ENCODE data around the gene SP8.

The SP8 gene

GRCh38 chr7:20793694-20794394, 7.2 kb upstream of the SP8 start:
- DNase-seq, result no peak

GRCh38 chr7:20793248-20793647, 6.6 kb upstream of the SP8 start:
- no peak for DNase-seq

DNA sequence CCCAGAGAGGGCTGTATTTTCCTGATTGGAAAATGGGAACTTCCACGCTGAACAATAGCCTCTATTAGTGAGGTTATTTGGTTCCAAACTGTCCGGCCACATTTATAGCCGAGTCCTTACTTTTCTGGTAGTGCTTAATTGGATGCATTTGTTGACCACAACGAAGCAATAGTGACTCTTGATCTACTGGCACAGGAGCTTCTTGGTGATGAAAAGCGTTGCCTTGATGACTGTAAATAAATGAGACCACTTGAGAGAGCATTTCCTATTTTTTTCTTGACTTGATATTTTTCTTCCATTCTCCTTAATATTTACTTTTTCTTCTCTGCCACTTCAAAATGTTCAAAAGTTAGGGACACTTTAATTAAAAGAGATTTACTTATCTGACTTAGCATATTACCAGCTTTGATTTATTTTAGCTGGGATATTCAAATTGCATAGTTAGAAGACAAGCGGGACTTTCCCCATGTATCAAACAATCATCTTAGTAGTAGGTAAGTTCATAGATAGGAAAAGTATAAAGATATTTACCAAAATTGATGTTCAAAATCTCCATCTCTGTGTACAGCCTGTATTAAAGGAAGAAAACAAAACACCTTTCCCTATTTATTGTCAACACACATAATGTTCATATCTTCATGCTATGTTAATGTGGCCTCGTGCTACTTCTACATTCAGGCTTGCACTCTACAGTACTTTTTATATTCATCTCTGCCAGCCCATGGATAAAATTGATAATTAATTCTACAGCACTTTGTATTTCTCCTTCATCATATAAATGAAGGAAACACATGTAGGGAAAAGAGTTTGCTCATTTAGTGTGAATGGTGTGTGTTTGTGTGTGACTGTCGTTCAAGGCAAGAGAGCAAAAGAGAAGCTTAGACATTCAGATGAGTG, 5.1 kb upstream of the SP8 start:
- no peak for DNase-seq

DNA sequence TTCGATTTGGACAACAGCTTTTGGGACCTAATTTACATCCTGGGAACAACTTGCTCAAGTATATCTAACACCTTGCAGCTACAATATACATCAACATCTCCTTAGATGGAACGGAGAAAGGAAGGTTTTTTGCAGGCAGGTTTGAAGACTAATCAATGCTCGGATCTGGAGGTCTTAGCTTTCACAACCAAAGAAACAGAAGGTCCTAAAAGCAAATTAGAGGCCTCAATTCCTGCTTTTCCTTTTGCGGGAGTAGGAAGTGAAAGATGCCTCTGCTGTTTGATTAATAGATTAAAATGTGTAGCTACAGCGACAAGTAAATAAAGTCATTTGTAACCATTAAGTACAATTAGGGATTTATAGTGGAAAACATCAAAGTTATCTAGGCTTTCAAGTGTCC, 3.7 kb upstream of the SP8 start:
- DNase-seq, result no peak

GRCh38 chr7:20788420-20788990, 1.8 kb upstream of the SP8 start:
- no peak for DNase-seq

- no peak for DNase-seq
These were observed 1.2 kb upstream of the SP8 start for GRCh38 chr7:20787660-20788419.

DNA sequence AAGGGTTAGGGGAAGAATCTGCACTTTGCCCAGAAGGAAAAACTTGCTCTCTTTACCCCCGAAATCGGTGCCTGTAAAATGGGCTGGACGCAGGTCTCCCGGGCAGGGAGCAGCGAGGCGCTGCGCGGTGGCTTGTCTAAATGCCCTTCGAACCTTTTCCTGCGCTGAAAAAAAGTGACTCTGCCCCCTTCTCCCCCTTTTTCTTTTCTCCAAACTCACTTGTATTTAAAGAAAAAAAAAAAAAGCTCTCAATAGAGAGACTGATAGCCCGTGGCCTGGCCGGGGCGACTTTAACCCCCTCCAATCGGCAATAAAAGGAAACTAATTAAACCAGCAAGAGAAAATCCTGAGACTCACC, 286 bp downstream of the SP8 start:
- no peak for DNase-seq

- DNase-seq, result no peak
These were observed 655 bp downstream of the SP8 start for GRCh38 chr7:20786049-20786412.

- no peak for DNase-seq
These were observed 1.3 kb downstream of the SP8 start for GRCh38 chr7:20785157-20786048.

GRCh38 chr7:20784388-20785156, 2.1 kb downstream of the SP8 start:
- no peak for DNase-seq

DNA sequence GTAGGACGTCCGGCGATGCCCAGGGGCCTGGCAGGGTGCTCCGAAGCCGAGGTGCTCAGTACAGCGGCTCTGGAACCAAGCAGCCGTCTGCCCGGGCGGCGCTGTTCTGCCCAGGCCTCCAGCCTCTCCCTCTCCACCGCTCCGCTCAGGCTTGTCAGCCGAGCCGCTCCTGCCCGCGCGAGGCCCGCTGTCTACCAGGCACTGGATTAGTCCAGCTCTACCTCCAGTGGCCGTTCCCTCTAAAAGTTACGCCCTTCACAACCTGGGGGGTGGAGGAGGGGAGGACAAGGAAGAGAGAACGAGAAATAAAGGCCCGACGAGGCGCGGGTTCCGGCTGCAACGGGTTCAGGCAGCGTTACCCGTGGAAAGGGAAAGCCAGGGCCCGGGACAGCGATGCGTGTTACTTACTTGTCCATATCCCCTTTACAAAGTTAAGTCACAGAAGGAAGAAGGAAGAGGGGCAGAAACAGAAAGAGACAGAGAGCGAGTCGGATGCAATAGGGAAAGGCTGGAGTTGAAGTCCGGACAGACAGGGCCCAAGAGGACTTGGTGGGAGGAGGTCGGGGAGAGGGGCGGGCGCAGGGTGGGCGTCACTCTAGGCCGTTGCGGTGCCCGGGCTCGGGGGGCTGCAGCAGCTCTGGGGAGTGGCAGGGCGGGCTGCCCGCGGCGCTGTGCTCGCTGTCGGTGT, 2.8 kb downstream of the SP8 start:
- peak in 1 of 5 experiments; percentile 35 for DNase-seq

DNA sequence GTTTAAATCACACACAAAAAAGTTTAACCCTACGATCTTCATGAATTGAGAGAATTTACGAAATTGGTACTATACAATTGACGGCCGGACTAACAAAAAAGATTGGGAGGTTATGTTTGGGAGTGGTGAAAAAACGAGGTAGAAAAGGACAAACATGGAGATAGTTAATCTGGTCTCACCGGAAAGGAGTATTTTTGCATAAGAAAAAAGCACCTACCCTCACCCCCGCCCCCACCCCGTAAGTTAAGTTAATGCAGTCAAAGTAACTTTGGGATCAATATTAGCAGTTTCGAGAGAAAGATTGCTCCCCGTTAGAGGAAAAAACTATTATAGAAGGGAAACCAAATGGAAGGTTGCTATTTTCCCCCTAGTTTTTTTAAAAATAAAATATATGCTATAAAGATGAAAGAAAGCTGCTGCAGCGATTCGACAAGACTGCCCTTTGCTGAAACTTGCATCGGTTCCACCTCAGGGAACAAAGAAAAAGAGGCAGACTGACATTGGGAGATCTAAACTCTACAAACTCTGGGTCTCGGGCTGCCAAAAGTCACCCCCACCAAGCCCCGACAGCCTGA, 3.5 kb downstream of the SP8 start:
- DNase-seq, result no peak

- no peak for DNase-seq
These were observed 7.6 kb downstream of the SP8 start for GRCh38 chr7:20779041-20779440.

- DNase-seq, result no peak
These were observed 8.5 kb downstream of the SP8 start for GRCh38 chr7:20778063-20778721.

DNA sequence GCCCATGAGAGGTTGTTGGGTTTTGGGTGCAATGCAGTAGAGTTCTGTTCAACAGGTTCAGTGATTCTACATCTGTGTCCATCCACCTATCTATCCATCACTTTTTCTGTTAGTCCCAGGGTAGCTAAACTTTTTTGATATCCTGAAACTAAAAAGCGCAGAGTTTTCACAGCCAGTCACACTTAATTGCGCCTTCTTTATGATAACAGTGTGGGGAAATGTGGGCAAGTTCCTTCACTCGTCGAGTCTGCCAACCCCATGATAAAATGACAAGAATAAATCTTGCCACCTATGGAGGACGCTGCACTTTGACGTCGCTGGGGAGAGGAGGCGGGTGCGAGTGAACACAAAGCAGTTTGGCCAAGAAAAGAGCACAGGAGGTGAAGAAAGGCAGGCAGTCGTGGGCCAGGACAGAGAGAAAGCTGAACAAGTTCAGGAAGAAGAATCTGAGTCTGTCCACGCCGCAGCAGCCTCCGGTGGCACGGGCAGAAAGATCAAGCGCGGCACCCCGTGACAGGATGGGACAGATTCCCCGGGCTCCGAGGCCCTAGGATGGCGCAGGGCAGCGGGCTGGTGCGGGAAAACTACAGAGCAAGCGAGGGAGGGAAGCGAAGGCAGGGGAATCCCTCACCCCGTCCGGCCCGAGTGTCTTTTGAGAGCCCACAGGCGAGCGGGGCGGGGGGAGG, 9.2 kb downstream of the SP8 start:
- DNase-seq, result no peak

DNA sequence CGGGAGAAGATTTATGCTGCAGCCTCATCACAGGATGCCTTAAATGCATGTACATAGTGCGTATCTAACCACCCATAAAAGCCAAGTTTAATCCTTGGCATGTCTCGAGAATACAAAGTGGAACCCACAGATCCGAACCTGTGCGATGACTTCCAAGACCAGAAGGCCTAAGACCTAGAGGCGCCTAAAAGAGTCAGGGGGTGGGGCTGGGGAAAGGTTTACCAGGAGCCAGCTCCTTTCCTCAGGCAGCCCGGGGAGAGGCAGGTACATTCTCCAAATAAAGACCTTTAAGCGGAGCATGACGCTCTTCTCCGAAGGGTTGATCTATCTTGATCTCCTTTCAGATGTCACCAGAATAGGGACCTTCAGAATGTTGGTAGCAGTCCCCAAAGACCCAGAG, 9.7 kb downstream of the SP8 start:
- no peak for DNase-seq

- no peak for DNase-seq
These were observed 10.3 kb downstream of the SP8 start for GRCh38 chr7:20776214-20776911.

DNA sequence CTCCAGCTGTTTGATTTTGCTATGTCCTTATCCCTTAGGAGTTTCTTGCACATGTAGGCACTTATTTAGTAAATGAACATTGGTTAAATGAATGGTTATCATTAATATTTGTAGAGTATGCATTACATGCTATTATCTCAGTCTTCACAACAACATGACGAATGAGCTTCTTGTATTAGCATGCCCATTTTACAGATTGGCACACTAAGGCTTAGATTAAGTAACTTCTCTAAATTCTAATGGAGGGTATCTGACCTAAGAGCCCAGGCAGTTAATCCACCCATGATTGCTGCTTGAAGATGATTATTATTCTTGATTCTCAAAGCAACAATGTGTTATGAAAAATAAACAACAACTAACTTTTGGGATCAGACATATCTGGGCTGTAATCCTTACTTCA, 32.7 kb downstream of the SP8 start:
- DNase-seq, result no peak

- DNase-seq, result no peak
These were observed 36.8 kb downstream of the SP8 start for GRCh38 chr7:20749906-20750305.

Data from T-helper 2 cell (primary cell).